HEK293 (cell line): ENCODE results near the gene FGF8.

Source experiments
- GLIS1 ChIP-seq: fragments of 450-650 bp; formaldehyde crosslinking; IDR thresholded peaks from 2 replicates; pipeline ENCODE4 v1.5.1; 2016; ENCODE audit warnings: missing biosample characterization, missing genetic modification characterization
- GLIS2 ChIP-seq: fragments of 450-650 bp; formaldehyde crosslinking; IDR thresholded peaks from 2 replicates; pipeline ENCODE4 v1.5.1; 2016; ENCODE audit warnings: missing biosample characterization, missing genetic modification characterization
- HOXA7 ChIP-seq: sonication (generic); formaldehyde crosslinking; IDR thresholded peaks from 2 replicates; pipeline ENCODE4 v1.8.1; 2022; ENCODE audit warnings: missing genetic modification reagents, borderline replicate concordance
- KLF8 ChIP-seq: fragments of 450-650 bp; formaldehyde crosslinking; IDR thresholded peaks from 2 replicates; pipeline ENCODE4 v1.5.1; 2016; ENCODE audit warnings: missing biosample characterization, missing genetic modification characterization
- MEIS1 ChIP-seq: sonication (generic); formaldehyde crosslinking; IDR thresholded peaks from 2 replicates; pipeline ENCODE4 v1.8.1; 2022; ENCODE audit warnings: missing genetic modification reagents, mild to moderate bottlenecking, borderline replicate concordance
- OSR2 ChIP-seq: fragments of 450-650 bp; formaldehyde crosslinking; IDR thresholded peaks from 2 replicates; pipeline ENCODE4 v1.5.1; 2016; ENCODE audit warnings: missing biosample characterization, missing genetic modification characterization
- ZBTB8A ChIP-seq: fragments of 450-650 bp; formaldehyde crosslinking; IDR thresholded peaks from 2 replicates; pipeline ENCODE4 v1.5.1; 2016; ENCODE audit warnings: missing biosample characterization, missing genetic modification characterization
- ZNF175 ChIP-seq: fragments of 450-650 bp; formaldehyde crosslinking; IDR thresholded peaks from 2 replicates; pipeline ENCODE4 v1.5.1; 2016; ENCODE audit warnings: missing biosample characterization, missing genetic modification characterization
- ZNF19 ChIP-seq: fragments of 450-650 bp; formaldehyde crosslinking; IDR thresholded peaks from 2 replicates; pipeline ENCODE4; 2016; ENCODE audit warnings: missing biosample characterization, missing genetic modification characterization, low read depth
- ZNF2 ChIP-seq: fragments of 450-650 bp; formaldehyde crosslinking; IDR thresholded peaks from 2 replicates; pipeline ENCODE4 v1.5.1; 2016; ENCODE audit warnings: missing biosample characterization, missing genetic modification characterization
- ZNF341 ChIP-seq: fragments of 450-650 bp; formaldehyde crosslinking; IDR thresholded peaks from 2 replicates; pipeline ENCODE4; 2016; ENCODE audit warnings: low read depth, missing biosample characterization, missing genetic modification characterization
- ZNF350 ChIP-seq: fragments of 450-650 bp; formaldehyde crosslinking; IDR thresholded peaks from 2 replicates; pipeline ENCODE4 v1.5.0; 2017; ENCODE audit warnings: missing biosample characterization, mild to moderate bottlenecking, missing genetic modification characterization
- ZNF423 ChIP-seq: fragments of 450-650 bp; formaldehyde crosslinking; IDR thresholded peaks from 2 replicates; pipeline ENCODE4 v1.5.1; 2016; ENCODE audit warnings: missing biosample characterization, missing genetic modification characterization
- ZNF521 ChIP-seq: fragments of 450-650 bp; formaldehyde crosslinking; IDR thresholded peaks from 2 replicates; pipeline ENCODE4 v1.5.1; 2017; ENCODE audit warnings: missing biosample characterization, mild to moderate bottlenecking, missing genetic modification characterization
- ZNF548 ChIP-seq: fragments of 450-650 bp; formaldehyde crosslinking; IDR thresholded peaks from 2 replicates; pipeline ENCODE4 v1.5.1; 2016; ENCODE audit warnings: missing biosample characterization, missing genetic modification characterization
- ZNF571 ChIP-seq: fragments of 450-650 bp; formaldehyde crosslinking; IDR thresholded peaks from 2 replicates; pipeline ENCODE4 v1.5.0; 2017; ENCODE audit warnings: missing biosample characterization, missing genetic modification characterization
- ZNF664 ChIP-seq: fragments of 450-650 bp; formaldehyde crosslinking; IDR thresholded peaks from 2 replicates; pipeline ENCODE4 v1.5.1; 2016; ENCODE audit warnings: missing biosample characterization, missing genetic modification characterization
- ZNF707 ChIP-seq: fragments of 450-650 bp; formaldehyde crosslinking; IDR thresholded peaks from 2 replicates; pipeline ENCODE4 v1.5.1; 2016; ENCODE audit warnings: missing biosample characterization, missing genetic modification characterization
- TF ChIP-seq, protein P1 (sequence below): fragments of 450-650 bp; formaldehyde crosslinking; IDR thresholded peaks from 2 replicates; pipeline ENCODE4 v1.5.1; 2016; ENCODE audit warnings: missing biosample characterization, missing genetic modification characterization
- TF ChIP-seq, protein P2 (sequence below): fragments of 450-650 bp; formaldehyde crosslinking; IDR thresholded peaks from 2 replicates; pipeline ENCODE4 v1.5.1; 2016; ENCODE audit warnings: missing biosample characterization, missing genetic modification characterization
- TF ChIP-seq, protein P3 (sequence below): fragments of 450-650 bp; formaldehyde crosslinking; IDR thresholded peaks from 2 replicates; pipeline ENCODE4 v1.5.1; 2017; ENCODE audit warnings: missing biosample characterization, missing genetic modification characterization
- TF ChIP-seq, protein P4 (sequence below): fragments of 450-650 bp; formaldehyde crosslinking; IDR thresholded peaks from 2 replicates; pipeline ENCODE4 v1.5.1; 2017; ENCODE audit warnings: missing biosample characterization, missing genetic modification characterization

Gene FGF8

DNA sequence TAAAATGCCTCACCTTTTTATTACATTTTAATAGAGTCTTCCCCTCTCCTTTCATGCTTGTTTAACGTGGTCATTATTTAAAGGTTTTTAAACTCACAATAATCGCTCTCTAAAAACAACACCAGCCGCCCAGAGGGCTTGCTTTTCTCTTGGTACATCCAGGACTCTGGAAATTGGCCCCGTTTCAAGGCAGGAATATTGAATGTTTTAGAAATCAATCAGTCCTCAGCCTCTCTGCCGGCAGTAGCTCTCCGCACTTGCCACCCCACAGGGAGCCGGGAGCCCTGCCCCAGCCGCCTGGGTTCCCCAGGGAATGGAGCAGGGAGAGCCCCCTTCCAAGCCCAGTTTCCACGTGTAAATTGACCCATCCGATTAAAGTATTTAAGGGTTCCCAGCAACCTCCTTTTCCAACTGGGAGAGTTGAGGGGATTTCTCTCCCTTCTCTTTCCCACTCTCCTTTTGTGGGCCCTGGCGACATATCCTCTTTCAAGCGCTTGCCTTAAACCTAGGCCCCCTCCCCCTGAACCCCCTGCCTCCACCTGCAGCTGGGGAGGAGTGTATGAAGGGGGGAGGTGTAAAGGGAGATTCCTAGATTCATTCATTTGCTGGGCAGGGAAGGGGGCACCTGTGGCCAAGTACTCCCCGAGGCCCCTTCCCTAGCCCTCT lies 1.9 kb downstream of the FGF8 start (continued):
- TF ChIP-seq, protein P1, sequence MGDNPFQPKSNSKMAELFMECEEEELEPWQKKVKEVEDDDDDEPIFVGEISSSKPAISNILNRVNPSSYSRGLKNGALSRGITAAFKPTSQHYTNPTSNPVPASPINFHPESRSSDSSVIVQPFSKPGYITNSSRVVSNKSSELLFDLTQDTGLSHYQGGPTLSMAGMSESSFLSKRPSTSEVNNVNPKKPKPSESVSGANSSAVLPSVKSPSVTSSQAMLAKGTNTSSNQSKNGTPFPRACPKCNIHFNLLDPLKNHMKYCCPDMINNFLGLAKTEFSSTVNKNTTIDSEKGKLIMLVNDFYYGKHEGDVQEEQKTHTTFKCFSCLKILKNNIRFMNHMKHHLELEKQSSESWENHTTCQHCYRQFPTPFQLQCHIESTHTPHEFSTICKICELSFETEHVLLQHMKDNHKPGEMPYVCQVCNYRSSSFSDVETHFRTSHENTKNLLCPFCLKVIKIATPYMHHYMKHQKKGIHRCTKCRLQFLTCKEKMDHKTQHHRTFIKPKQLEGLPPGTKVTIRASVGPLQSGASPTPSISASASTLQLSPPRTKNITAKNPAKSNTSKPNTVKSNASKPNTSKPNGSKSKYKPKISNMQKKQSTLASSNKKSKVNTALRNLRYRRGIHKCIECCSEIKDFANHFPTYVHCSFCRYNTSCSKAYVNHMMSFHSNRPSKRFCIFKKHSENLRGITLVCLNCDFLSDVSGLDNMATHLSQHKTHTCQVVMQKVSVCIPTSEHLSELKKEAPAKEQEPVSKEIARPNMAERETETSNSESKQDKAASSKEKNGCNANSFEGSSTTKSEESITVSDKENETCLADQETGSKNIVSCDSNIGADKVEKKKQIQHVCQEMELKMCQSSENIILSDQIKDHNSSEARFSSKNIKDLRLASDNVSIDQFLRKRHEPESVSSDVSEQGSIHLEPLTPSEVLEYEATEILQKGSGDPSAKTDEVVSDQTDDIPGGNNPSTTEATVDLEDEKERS (tag by site-specific recombination): no peak
- no peak for TF ChIP-seq ZNF707 (tag by site-specific recombination)
- TF ChIP-seq ZNF350 (tag by site-specific recombination): no peak
- TF ChIP-seq ZNF548: no peak
- TF ChIP-seq ZNF341 (tag by site-specific recombination): peak; percentile 21; the same call in 1 of the 2 replicates
- no peak for TF ChIP-seq MEIS1
- no peak for TF ChIP-seq ZNF2
- TF ChIP-seq ZNF19 (tag by site-specific recombination): no peak
- TF ChIP-seq GLIS1 (tag by site-specific recombination): peak; percentile 51
- TF ChIP-seq ZNF175 (tag by site-specific recombination): no peak
- no peak for TF ChIP-seq ZNF664 (tag by site-specific recombination)
- 0 out of 2 replicates have a peak, but pooled peaks have one; percentile 37 for TF ChIP-seq GLIS2
- peak; percentile 49 for TF ChIP-seq OSR2 (tag by site-specific recombination)
- no peak for TF ChIP-seq ZBTB8A (tag by site-specific recombination)
- TF ChIP-seq, protein P2, sequence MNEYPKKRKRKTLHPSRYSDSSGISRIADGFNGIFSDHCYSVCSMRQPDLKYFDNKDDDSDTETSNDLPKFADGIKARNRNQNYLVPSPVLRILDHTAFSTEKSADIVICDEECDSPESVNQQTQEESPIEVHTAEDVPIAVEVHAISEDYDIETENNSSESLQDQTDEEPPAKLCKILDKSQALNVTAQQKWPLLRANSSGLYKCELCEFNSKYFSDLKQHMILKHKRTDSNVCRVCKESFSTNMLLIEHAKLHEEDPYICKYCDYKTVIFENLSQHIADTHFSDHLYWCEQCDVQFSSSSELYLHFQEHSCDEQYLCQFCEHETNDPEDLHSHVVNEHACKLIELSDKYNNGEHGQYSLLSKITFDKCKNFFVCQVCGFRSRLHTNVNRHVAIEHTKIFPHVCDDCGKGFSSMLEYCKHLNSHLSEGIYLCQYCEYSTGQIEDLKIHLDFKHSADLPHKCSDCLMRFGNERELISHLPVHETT (tag by site-specific recombination): no peak
- no peak for TF ChIP-seq HOXA7
- TF ChIP-seq KLF8: no peak
- no peak for TF ChIP-seq ZNF571 (tag by site-specific recombination)
- TF ChIP-seq, protein P3, sequence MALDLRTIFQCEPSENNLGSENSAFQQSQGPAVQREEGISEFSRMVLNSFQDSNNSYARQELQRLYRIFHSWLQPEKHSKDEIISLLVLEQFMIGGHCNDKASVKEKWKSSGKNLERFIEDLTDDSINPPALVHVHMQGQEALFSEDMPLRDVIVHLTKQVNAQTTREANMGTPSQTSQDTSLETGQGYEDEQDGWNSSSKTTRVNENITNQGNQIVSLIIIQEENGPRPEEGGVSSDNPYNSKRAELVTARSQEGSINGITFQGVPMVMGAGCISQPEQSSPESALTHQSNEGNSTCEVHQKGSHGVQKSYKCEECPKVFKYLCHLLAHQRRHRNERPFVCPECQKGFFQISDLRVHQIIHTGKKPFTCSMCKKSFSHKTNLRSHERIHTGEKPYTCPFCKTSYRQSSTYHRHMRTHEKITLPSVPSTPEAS (tag by site-specific recombination): no peak
- peak; percentile 38; the same call in 1 of the 2 replicates for TF ChIP-seq ZNF423 (tag by site-specific recombination)
- TF ChIP-seq ZNF521: no peak
- TF ChIP-seq, protein P4, sequence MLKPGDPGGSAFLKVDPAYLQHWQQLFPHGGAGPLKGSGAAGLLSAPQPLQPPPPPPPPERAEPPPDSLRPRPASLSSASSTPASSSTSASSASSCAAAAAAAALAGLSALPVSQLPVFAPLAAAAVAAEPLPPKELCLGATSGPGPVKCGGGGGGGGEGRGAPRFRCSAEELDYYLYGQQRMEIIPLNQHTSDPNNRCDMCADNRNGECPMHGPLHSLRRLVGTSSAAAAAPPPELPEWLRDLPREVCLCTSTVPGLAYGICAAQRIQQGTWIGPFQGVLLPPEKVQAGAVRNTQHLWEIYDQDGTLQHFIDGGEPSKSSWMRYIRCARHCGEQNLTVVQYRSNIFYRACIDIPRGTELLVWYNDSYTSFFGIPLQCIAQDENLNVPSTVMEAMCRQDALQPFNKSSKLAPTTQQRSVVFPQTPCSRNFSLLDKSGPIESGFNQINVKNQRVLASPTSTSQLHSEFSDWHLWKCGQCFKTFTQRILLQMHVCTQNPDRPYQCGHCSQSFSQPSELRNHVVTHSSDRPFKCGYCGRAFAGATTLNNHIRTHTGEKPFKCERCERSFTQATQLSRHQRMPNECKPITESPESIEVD (tag by site-specific recombination): peak; percentile 51; the same call in 1 of the 2 replicates
